Effector memory CD4-positive, alpha-beta T cell (primary cell): ENCODE results near the gene AP2A1.

Experiments
- DNase-seq, 3 donors: peaks; one replicate each; pipeline ENCODE4 v3.0.0-alpha.2; 2020
- H3K27ac ChIP-seq: 2 replicates; pipeline ENCODE4 v1.7.0; 2013; ENCODE audit warnings: mild to moderate bottlenecking, low read length, moderate library complexity; ENCODE audit not compliant: insufficient read depth, poor library complexity, severe bottlenecking
- H3K27me3 ChIP-seq: replicated peaks from 2 replicates; pipeline ENCODE4 v1.7.0; 2013; ENCODE audit warnings: mild to moderate bottlenecking, low read length; ENCODE audit not compliant: insufficient read depth, control insufficient read depth, poor library complexity, severe bottlenecking
- H3K36me3 ChIP-seq: 2 replicates; pipeline ENCODE4 v1.7.0; 2013; ENCODE audit warnings: mild to moderate bottlenecking, low read length, moderate library complexity; ENCODE audit not compliant: control insufficient read depth, insufficient read depth
- H3K4me1 ChIP-seq: 2 replicates; pipeline ENCODE4 v1.7.0; 2013; ENCODE audit warnings: low read length, mild to moderate bottlenecking; ENCODE audit not compliant: control insufficient read depth, insufficient read depth, poor library complexity, severe bottlenecking
- H3K4me3 ChIP-seq: 2 replicates; pipeline ENCODE4 v1.7.0; 2013; ENCODE audit warnings: low read length, low read depth, mild to moderate bottlenecking; ENCODE audit not compliant: insufficient read depth, poor library complexity, severe bottlenecking
- H3K9me3 ChIP-seq: 2 replicates; pipeline ENCODE4 v1.7.0; 2013; ENCODE audit warnings: mild to moderate bottlenecking, low read length, moderate library complexity; ENCODE audit not compliant: control insufficient read depth

AP2A1 gene

DNA sequence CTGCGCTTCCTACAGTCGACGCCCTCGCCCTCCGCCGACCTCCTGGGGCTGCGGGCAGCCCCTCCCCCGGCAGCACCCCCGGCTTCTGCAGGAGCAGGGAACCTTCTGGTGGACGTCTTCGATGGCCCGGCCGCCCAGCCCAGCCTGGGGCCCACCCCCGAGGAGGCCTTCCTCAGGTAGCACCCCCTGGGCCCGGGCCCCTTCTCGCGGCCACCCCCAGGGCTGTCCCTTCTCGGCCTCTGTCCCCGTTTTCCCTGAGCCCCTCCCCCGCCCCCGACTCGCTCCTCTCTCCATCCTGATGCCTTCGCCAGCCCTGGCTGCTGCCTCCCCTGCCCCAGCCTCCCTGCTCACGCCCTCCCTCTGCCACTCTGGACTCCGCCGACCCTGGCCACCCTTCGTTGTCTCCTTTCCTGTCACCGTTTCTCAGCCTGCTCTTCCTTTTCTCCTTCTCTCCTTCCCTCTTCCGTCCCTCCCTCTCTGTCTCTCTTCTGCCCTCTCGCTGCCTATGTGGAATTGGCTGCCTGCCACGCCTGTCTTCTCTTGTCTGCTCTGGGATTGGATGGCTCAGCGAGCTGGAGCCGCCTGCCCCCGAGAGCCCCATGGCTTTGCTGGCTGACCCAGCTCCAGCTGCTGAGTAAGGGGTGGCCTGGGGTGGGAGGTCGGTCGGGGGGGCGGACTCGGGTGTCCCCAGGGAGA lies 35.3 kb downstream of the AP2A1 start:
- DNase-seq: no peak
- H3K4me3 ChIP-seq: no peak overlapping the region

DNA sequence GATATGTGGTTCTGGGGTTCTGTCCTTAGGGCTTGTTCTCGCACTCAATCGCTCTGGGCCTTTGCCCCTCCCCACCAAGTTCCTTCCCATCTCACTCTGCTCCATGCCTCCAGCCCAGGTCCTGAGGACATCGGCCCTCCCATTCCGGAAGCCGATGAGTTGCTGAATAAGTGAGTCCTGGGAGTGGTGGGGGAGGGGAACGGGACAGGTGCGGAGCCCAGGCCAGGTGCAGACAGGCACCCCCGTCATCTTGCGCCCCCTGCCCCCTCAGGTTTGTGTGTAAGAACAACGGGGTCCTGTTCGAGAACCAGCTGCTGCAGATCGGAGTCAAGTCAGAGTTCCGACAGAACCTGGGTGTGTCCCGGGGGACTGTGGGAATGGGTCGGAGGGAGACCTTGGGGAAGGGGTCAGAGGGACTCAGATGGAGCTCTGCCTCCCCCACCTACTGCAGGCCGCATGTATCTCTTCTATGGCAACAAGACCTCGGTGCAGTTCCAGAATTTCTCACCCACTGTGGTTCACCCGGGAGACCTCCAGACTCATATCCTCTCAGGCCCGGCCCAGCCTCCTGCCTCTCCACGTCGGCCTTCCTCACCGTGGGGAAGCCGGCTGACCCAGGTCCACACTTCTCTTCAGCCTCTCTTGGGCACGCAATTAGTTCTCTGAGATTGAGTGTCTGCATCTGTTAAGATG lies 36.2 kb downstream of the AP2A1 start:
- Histone ChIP-seq H3K4me1 (no peaks in the 10 kb centered on the region), H3K36me3 (peaks cover 48% of the 10 kb centered on the region), H3K4me3 (no peak overlapping the region), H3K9me3 (no peaks in the 10 kb centered on the region), H3K27ac (no peak overlapping the region), H3K27me3 (no peaks in the 10 kb centered on the region)
- no peak for DNase-seq

More for the DNA sequence above, 35.3 kb downstream of the AP2A1 start:
- Histone ChIP-seq H3K36me3 (peaks cover 52% of the 10 kb centered on the region), H3K27ac (no peak overlapping the region), H3K4me1 (no peaks in the 10 kb centered on the region), H3K27me3 (no peaks in the 10 kb centered on the region), H3K9me3 (no peaks in the 10 kb centered on the region)

DNA sequence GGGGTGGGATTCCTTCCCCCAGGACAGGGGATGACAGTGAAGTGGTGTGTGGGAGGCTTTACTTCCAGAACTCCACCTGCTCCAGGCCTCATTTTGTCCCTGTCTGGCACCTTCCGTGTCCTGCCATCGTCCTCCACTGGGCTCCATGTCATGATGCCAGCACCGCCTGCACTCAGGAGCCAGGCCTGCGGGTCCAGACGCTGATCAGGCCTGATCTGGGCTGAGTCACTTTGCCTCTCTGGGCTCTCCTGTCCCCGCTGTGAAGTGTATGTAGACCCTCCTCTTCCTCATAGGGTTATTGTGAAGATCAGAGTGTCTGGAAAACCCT lies 36.7 kb downstream of the AP2A1 start:
- Histone ChIP-seq H3K4me1 (no peaks in the 10 kb centered on the region), H3K9me3 (no peaks in the 10 kb centered on the region), H3K4me3 (no peak overlapping the region), H3K27ac (no peak overlapping the region), H3K27me3 (no peaks in the 10 kb centered on the region), H3K36me3 (peaks cover 43% of the 10 kb centered on the region)
- no peak for DNase-seq

DNA sequence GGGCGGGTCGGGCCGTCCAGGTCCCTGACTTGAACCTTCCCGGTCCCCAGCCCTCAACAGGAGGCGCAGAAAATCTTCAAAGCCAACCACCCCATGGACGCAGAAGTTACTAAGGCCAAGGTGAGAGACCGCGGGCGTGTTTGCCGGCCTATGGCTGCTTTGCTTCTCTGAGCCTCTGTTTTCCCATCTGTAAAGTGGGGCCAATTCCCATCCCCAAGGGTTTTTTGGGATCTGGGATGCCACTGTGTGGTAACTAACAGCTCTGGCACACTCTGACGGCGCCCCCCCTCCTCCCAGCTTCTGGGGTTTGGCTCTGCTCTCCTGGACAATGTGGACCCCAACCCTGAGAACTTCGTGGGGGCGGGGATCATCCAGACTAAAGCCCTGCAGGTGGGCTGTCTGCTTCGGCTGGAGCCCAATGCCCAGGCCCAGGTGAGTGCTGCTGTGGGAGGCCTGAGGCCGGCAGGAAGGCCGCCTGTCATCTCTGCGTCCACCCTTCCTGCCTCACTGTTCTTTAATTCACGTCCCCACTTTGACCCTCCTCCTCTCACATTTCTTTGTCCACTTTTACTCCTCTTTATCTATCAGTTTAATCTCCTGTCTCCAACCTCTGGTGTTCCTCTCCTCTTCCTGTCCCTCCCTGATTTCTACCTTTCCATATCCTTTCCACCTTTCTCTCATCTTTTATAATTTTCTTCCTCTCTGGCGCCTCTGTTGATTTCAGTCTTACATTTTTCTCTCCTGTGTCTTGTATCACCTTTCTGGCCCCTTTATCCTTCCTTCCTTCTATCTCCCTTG lies 39.2 kb downstream of the AP2A1 start:
- no peak for DNase-seq
- Histone ChIP-seq H3K4me1 (peaks cover 4% of the 10 kb centered on the region), H3K27ac (no peak overlapping the region), H3K9me3 (no peaks in the 10 kb centered on the region), H3K36me3 (peaks cover 19% of the 10 kb centered on the region), H3K27me3 (no peaks in the 10 kb centered on the region), H3K4me3 (no peak overlapping the region)

DNA sequence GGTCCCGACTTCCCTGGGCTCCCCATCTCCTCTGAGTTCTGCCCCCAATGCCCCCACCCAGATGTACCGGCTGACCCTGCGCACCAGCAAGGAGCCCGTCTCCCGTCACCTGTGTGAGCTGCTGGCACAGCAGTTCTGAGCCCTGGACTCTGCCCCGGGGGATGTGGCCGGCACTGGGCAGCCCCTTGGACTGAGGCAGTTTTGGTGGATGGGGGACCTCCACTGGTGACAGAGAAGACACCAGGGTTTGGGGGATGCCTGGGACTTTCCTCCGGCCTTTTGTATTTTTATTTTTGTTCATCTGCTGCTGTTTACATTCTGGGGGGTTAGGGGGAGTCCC lies 39.8 kb downstream of the AP2A1 start:
- Histone ChIP-seq H3K27me3 (no peaks in the 10 kb centered on the region), H3K9me3 (no peaks in the 10 kb centered on the region), H3K4me3 (no peak overlapping the region), H3K27ac (no peak overlapping the region), H3K36me3 (peaks cover 17% of the 10 kb centered on the region), H3K4me1 (peaks cover 4% of the 10 kb centered on the region)
- no peak for DNase-seq

DNA sequence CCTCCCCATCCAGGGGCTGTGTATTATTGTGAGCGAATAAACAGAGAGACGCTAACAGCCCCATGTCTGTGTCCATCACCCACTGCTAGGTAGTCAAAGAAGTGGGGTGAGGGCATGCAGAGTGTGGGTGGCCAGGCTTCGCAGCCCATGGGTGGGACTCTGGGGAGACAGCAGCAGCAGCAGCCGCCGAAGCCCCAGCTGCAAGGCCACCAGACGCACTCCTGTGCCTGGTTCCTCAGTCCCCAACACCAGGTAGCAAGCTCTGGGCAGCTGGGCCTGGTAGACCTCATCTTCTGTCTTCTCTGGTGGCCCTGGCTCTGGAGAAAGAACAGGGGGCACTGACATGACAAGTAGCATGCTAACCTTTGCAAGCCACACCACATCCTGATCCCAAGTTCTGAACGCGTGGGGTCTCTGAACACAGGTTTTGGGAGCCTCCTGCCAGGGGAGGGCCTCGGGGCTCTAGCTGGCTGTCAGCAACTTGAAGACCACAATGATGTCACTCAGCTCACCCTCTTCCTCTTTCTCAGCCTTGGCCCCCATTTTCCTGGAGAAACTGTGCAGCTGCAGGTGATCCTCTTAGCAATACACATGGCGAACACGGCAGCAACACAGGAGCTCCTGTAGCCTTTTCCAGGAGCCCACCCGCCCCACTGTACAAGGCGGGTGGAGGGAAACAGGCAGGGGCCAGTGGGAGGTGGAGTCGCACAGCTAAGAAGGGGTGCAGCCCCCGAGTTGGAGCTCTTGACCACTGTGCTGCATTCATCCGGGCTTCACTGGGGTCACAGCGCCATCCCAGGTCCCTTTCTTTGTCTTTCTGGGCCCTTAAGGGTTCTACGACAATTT lies 40.5 kb downstream of the AP2A1 start:
- H3K4me1 ChIP-seq: peaks cover 4% of the 10 kb centered on the region
- H3K4me3 ChIP-seq: no peak overlapping the region
- H3K27me3 ChIP-seq: no peaks in the 10 kb centered on the region
- no peak for DNase-seq
- no peak overlapping the region for H3K27ac ChIP-seq
- peaks cover 13% of the 10 kb centered on the region for H3K36me3 ChIP-seq
- no peaks in the 10 kb centered on the region for H3K9me3 ChIP-seq

GRCh38 chr19:49807904-49808675 lies 41.3 kb downstream of the AP2A1 start:
- H3K27me3 ChIP-seq: no peaks in the 10 kb centered on the region
- H3K36me3 ChIP-seq: peaks cover 9% of the 10 kb centered on the region
- no peaks in the 10 kb centered on the region for H3K9me3 ChIP-seq
- peak overlapping the region; percentile 35 for H3K27ac ChIP-seq
- DNase-seq: no peak
- H3K4me1 ChIP-seq: peaks cover 10% of the 10 kb centered on the region
- H3K4me3 ChIP-seq: no peak overlapping the region

DNA sequence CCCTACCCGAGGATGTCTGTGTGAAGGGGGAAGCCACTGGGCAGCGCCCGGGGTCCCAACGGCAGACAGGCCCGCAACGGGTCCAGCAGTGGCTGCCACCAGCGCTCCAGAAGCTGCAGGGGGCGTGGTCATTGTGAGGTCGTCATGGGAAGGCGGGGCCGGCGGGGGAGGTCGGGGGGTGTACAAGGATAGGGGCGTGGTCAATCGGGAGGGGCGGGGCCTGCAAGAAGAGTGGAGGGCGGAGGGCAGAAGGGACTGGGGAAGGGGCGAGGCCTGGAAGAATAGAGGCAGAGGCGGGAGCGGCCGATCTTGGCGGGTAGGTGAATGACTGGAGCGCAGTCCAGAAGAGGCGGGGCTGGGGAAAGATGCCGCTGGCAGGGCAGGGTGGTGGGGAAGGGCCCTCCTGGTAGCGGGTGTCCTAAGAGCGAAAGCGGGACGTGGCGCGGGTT lies 41.9 kb downstream of the AP2A1 start:
- H3K27ac ChIP-seq: peak overlapping the region; percentile 67

More for the DNA sequence above, 41.9 kb downstream of the AP2A1 start:
- Histone ChIP-seq H3K4me1 (peaks cover 10% of the 10 kb centered on the region), H3K36me3 (peaks cover 3% of the 10 kb centered on the region), H3K27me3 (no peaks in the 10 kb centered on the region), H3K4me3 (peak overlapping the region; percentile 54), H3K9me3 (no peaks in the 10 kb centered on the region)
- DNase-seq: peak; percentile 76 to 92 (median 81)
